Measurements from ENCODE around the gene IL34.

The IL34 gene

DNA sequence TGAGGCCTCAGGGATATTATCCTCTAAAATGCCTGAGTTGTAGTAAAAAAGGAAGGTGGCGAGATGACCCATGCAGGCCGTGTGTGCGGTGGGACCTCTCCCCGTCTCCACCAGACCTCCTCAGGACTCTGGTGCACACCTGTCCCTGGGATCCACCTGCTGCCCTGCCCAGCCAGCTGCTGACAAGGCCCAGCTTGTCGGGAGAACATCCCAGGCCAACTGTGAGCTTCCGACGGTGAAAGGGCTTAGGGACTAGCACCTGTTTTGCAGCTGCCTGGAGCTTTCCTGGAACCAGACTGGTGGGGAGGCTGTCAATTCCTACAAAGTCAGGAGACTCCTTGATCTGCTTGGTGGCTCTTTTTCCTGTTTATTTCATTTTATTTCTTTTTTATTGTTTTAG is 11.6 kb downstream of the IL34 start:
- no peak overlapping the region for H2BK12ac ChIP-seq (ENCODE audit: low read length)
- H4K8ac ChIP-seq (ENCODE audit: low read depth, low read length), result no peak overlapping the region
- peaks cover 3% of the 10 kb centered on the region for H3K9me3 ChIP-seq (ENCODE audit: insufficient read depth, low read depth, low read length)
- no peaks in the 10 kb centered on the region for H3K79me1 ChIP-seq (ENCODE audit: low read length)
- no peak overlapping the region for H3K9ac ChIP-seq (ENCODE audit: low read length)
- no peak overlapping the region for H2BK5ac ChIP-seq (ENCODE audit: low read depth, low read length, poor library complexity)
- H3K79me2 ChIP-seq (ENCODE audit: control insufficient read depth, insufficient read depth, low read length, poor library complexity), result no peaks in the 10 kb centered on the region
- no peak overlapping the region for H4K12ac ChIP-seq (ENCODE audit: low read depth, low read length)
- no peak for DNase-seq
- no peak overlapping the region for H3K14ac ChIP-seq (ENCODE audit: low read length)
- H2AK5ac ChIP-seq (ENCODE audit: low read length), result no peak overlapping the region
- no peak overlapping the region for H3K23ac ChIP-seq (ENCODE audit: low read length)
- H2AFZ ChIP-seq (ENCODE audit: insufficient read depth, low read length, poor library complexity), result no peak overlapping the region
- H3K4me1 ChIP-seq (ENCODE audit: control insufficient read depth in 1 of 2, insufficient read depth in 2 of 2, low read length in 2 of 2), result peaks cover 5 to 7% of the 10 kb centered on the region in 2 experiments
- no peak overlapping the region for H4K91ac ChIP-seq (ENCODE audit: low read depth, low read length)
- no peak overlapping the region for H2BK120ac ChIP-seq (ENCODE audit: insufficient read depth, low read length, poor library complexity)
- H3K27me3 ChIP-seq (ENCODE audit: insufficient read depth, low read length), result no peaks in the 10 kb centered on the region
- no peak overlapping the region for H3K4me3 ChIP-seq (ENCODE audit: low read depth, low read length)
- no peak overlapping the region for H3K27ac ChIP-seq (ENCODE audit: low read depth, low read length)
- no CpG with 5 or more reads among the region's 7 CpGs for WGBS (ENCODE audit: extremely low coverage, insufficient coverage, insufficient read length)
- no peak overlapping the region for H3K4ac ChIP-seq (ENCODE audit: low read depth, low read length)
- no peak overlapping the region for H3K18ac ChIP-seq (ENCODE audit: low read length)
- H3K4me2 ChIP-seq (ENCODE audit: low read length), result no peak overlapping the region
- H3K36me3 ChIP-seq (ENCODE audit: control insufficient read depth in 1 of 2, insufficient read depth in 2 of 2, low read length in 2 of 2), result peaks cover 8 to 10% of the 10 kb centered on the region in 2 experiments

GRCh38 chr16:70658921-70659320 is 12.6 kb downstream of the IL34 start:
- no peak overlapping the region for H2AK5ac ChIP-seq (ENCODE audit: low read length)
- peaks cover 17 to 18% of the 10 kb centered on the region in 2 experiments for H3K36me3 ChIP-seq (ENCODE audit: control insufficient read depth in 1 of 2, insufficient read depth in 2 of 2, low read length in 2 of 2)

DNA sequence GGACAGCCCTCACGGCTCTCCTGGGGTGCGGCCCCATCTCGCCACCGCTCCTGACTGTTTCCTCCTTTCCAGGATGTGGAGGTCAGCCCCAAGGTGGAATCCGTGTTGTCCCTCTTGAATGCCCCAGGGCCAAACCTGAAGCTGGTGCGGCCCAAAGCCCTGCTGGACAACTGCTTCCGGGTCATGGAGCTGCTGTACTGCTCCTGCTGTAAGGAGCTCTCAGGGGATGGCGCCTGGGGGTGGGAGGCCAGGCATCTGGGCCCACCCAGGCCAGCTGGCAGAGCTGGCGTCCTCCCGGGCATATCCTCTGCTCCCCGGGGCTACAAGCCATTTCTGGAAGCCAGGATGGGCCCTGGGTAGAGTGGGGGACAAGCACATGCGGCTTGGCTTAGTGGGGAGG is 13.2 kb downstream of the IL34 start:
- no peak overlapping the region for H3K18ac ChIP-seq (ENCODE audit: low read length)
- H4K8ac ChIP-seq (ENCODE audit: low read depth, low read length), result no peak overlapping the region
- H4K12ac ChIP-seq (ENCODE audit: low read depth, low read length), result no peak overlapping the region
- no peaks in the 10 kb centered on the region for H3K27me3 ChIP-seq (ENCODE audit: insufficient read depth, low read length)
- H3K27ac ChIP-seq (ENCODE audit: low read depth, low read length), result no peak overlapping the region
- no peak overlapping the region for H2BK5ac ChIP-seq (ENCODE audit: low read depth, low read length, poor library complexity)
- no peak for DNase-seq
- no CpG with 5 or more reads among the region's 12 CpGs for WGBS (ENCODE audit: extremely low coverage, insufficient coverage, insufficient read length)
- no peak overlapping the region for H2BK12ac ChIP-seq (ENCODE audit: low read length)
- H3K9me3 ChIP-seq (ENCODE audit: insufficient read depth, low read depth, low read length), result peaks cover 3% of the 10 kb centered on the region
- H3K23ac ChIP-seq (ENCODE audit: low read length), result no peak overlapping the region
- no peak overlapping the region for H2BK120ac ChIP-seq (ENCODE audit: insufficient read depth, low read length, poor library complexity)
- H3K36me3 ChIP-seq (ENCODE audit: control insufficient read depth in 1 of 2, insufficient read depth in 2 of 2, low read length in 2 of 2), result peaks cover 24% of the 10 kb centered on the region in 2 experiments
- peaks cover 0 to 3% of the 10 kb centered on the region in 2 experiments for H3K4me1 ChIP-seq (ENCODE audit: control insufficient read depth in 1 of 2, insufficient read depth in 2 of 2, low read length in 2 of 2)
- no peak overlapping the region for H2AK5ac ChIP-seq (ENCODE audit: low read length)
- no peak overlapping the region for H3K4me3 ChIP-seq (ENCODE audit: low read depth, low read length)
- H4K91ac ChIP-seq (ENCODE audit: low read depth, low read length), result no peak overlapping the region
- H3K14ac ChIP-seq (ENCODE audit: low read length), result no peak overlapping the region
- no peaks in the 10 kb centered on the region for H3K79me1 ChIP-seq (ENCODE audit: low read length)
- no peak overlapping the region for H3K4ac ChIP-seq (ENCODE audit: low read depth, low read length)
- no peak overlapping the region for H3K4me2 ChIP-seq (ENCODE audit: low read length)
- no peak overlapping the region for H3K9ac ChIP-seq (ENCODE audit: low read length)
- no peaks in the 10 kb centered on the region for H3K79me2 ChIP-seq (ENCODE audit: control insufficient read depth, insufficient read depth, low read length, poor library complexity)
- H2AFZ ChIP-seq (ENCODE audit: insufficient read depth, low read length, poor library complexity), result no peak overlapping the region

More at GRCh38 chr16:70658921-70659320, 12.6 kb downstream of the IL34 start:
- H3K4me2 ChIP-seq (ENCODE audit: low read length), result no peak overlapping the region
- no peak overlapping the region for H2BK120ac ChIP-seq (ENCODE audit: insufficient read depth, low read length, poor library complexity)
- H3K79me1 ChIP-seq (ENCODE audit: low read length), result no peaks in the 10 kb centered on the region
- H3K4me3 ChIP-seq (ENCODE audit: low read depth, low read length), result no peak overlapping the region
- H4K8ac ChIP-seq (ENCODE audit: low read depth, low read length), result no peak overlapping the region
- H2BK5ac ChIP-seq (ENCODE audit: low read depth, low read length, poor library complexity), result no peak overlapping the region
- DNase-seq, result no peak
- H2BK12ac ChIP-seq (ENCODE audit: low read length), result no peak overlapping the region
- H3K14ac ChIP-seq (ENCODE audit: low read length), result no peak overlapping the region
- no peak overlapping the region for H3K9ac ChIP-seq (ENCODE audit: low read length)
- no peak overlapping the region for H3K4ac ChIP-seq (ENCODE audit: low read depth, low read length)
- no peaks in the 10 kb centered on the region for H3K79me2 ChIP-seq (ENCODE audit: control insufficient read depth, insufficient read depth, low read length, poor library complexity)
- WGBS (ENCODE audit: extremely low coverage, insufficient coverage, insufficient read length), result no CpG with 5 or more reads among the region's 5 CpGs
- no peak overlapping the region for H2AFZ ChIP-seq (ENCODE audit: insufficient read depth, low read length, poor library complexity)
- H3K23ac ChIP-seq (ENCODE audit: low read length), result no peak overlapping the region
- no peak overlapping the region for H4K91ac ChIP-seq (ENCODE audit: low read depth, low read length)
- H3K27ac ChIP-seq (ENCODE audit: low read depth, low read length), result no peak overlapping the region
- peaks cover 3% of the 10 kb centered on the region for H3K9me3 ChIP-seq (ENCODE audit: insufficient read depth, low read depth, low read length)
- peaks cover 4 to 9% of the 10 kb centered on the region in 2 experiments for H3K4me1 ChIP-seq (ENCODE audit: control insufficient read depth in 1 of 2, insufficient read depth in 2 of 2, low read length in 2 of 2)
- no peak overlapping the region for H4K12ac ChIP-seq (ENCODE audit: low read depth, low read length)
- H3K18ac ChIP-seq (ENCODE audit: low read length), result no peak overlapping the region
- H3K27me3 ChIP-seq (ENCODE audit: insufficient read depth, low read length), result no peaks in the 10 kb centered on the region

- Histone ChIP-seq H3K4ac (ENCODE audit: low read depth, low read length) (no peak overlapping the region), H4K8ac (ENCODE audit: low read depth, low read length) (no peak overlapping the region), H4K12ac (ENCODE audit: low read depth, low read length) (no peak overlapping the region), H2AK5ac (ENCODE audit: low read length) (no peak overlapping the region), H3K79me2 (ENCODE audit: control insufficient read depth, insufficient read depth, low read length, poor library complexity) (no peaks in the 10 kb centered on the region), H3K4me1 (ENCODE audit: control insufficient read depth in 1 of 2, insufficient read depth in 2 of 2, low read length in 2 of 2) (peaks cover 0 to 2% of the 10 kb centered on the region in 2 experiments), H3K4me2 (ENCODE audit: low read length) (no peak overlapping the region), H2BK120ac (ENCODE audit: insufficient read depth, low read length, poor library complexity) (no peak overlapping the region), H3K27me3 (ENCODE audit: insufficient read depth, low read length) (no peaks in the 10 kb centered on the region), H3K14ac (ENCODE audit: low read length) (no peak overlapping the region), H3K23ac (ENCODE audit: low read length) (no peak overlapping the region), H3K18ac (ENCODE audit: low read length) (no peak overlapping the region), H3K27ac (ENCODE audit: low read depth, low read length) (no peak overlapping the region), H3K9ac (ENCODE audit: low read length) (no peak overlapping the region), H3K36me3 (ENCODE audit: control insufficient read depth in 1 of 2, insufficient read depth in 2 of 2, low read length in 2 of 2) (peaks cover 29 to 30% of the 10 kb centered on the region in 2 experiments), H2BK5ac (ENCODE audit: low read depth, low read length, poor library complexity) (no peak overlapping the region), H3K4me3 (ENCODE audit: low read depth, low read length) (no peak overlapping the region), H3K9me3 (ENCODE audit: insufficient read depth, low read depth, low read length) (peaks cover 3% of the 10 kb centered on the region), H4K91ac (ENCODE audit: low read depth, low read length) (no peak overlapping the region), H2BK12ac (ENCODE audit: low read length) (no peak overlapping the region), H3K79me1 (ENCODE audit: low read length) (no peaks in the 10 kb centered on the region), H2AFZ (ENCODE audit: insufficient read depth, low read length, poor library complexity) (no peak overlapping the region)
- no CpG with 5 or more reads among the region's 16 CpGs for WGBS (ENCODE audit: extremely low coverage, insufficient coverage, insufficient read length)
- DNase-seq, result no peak
Measured at GRCh38 chr16:70659953-70660671, 13.8 kb downstream of the IL34 start.
